Measurements from ENCODE around the gene ARG2.

Gene ARG2

GRCh38 chr14:67694791-67695393 lies 75.2 kb downstream of the ARG2 start:
- peak; percentile 82 to 86 for DNase-seq

- DNase-seq = peak; percentile 85 to 87
These were observed 75.8 kb downstream of the ARG2 start, which contains the start of gene RDH11 for GRCh38 chr14:67695394-67695949. Gene RDH11, minus strand, starts transcription at chr14:67695764. Its CDS starts 61 bp downstream, at chr14:67695703.

GRCh38 chr14:67697006-67697405 lies 77.3 kb downstream of the ARG2 start:
- no peak for DNase-seq

- DNase-seq = no peak
These were observed 78.5 kb downstream of the ARG2 start for GRCh38 chr14:67698179-67698578.

Measured in activated T-cell treated with anti-CD3 and anti-CD28 coated beads, Interleukin-2, amount 50 U/mL, for 48 hours (primary cell).